Hypothalamus (tissue), 51 donors: ENCODE measurements around the gene KCNQ2.
"Not testable (repeated sequence)": the region's sequence is repeated elsewhere in the genome, so short reads cannot be mapped to it uniquely, and the experiment has no call there.

Experiments used
- DNase-seq, 51 donors: peaks; one replicate each; lab custom pipeline; 2025; lab: John Stamatoyannopoulos, UW

KCNQ2 gene

DNA sequence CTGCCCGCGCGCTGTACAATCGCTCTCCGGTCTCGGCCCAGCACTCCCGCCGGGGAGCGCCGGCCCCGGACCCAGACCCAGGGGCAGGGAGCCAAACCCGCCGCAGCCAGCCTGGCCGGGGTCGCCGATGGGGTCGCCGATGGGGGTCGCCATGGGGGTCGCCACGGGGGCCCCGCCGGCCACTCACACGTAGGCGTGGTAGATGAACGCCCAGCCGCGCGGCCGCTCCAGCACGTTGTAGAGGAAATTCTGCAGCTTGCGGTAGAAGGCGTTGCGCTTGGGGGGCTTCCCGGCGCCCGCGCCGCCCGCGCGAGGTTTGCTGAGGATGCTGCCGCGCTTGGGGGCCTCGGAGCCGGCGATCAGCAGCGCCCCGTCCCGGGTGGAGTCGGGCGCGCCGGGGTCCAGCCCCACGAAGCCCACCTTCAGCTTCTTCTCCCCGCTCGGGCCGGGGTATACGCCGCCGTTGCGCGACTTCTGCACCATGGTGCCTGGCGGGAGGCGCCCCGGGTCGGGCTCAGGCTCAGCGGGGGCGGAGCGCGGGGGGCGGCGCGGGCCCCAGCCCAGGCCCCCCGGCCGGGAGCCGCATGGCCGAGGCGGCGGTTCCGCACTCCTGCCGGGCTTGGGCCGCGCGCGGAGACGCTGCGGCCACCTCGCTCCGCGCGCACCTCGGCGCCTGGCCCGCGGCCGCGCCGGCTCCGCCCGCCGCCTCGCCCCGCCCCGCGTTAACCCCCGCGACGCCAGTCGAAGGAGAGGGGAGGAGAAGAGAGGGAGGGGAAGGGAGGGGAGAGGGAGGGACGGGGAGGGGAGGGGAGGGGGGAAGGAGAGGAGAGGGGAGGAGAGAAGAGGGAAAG, at the start of gene KCNQ2:
TSS of gene KCNQ2 (minus strand) at position 675 of the 851 bp plus-strand sequence. CDS start at position 483, 192 bp downstream.
- DNase-seq = peak in 5 of 51 donors; percentile 17 to 36 (median 29)

DNA sequence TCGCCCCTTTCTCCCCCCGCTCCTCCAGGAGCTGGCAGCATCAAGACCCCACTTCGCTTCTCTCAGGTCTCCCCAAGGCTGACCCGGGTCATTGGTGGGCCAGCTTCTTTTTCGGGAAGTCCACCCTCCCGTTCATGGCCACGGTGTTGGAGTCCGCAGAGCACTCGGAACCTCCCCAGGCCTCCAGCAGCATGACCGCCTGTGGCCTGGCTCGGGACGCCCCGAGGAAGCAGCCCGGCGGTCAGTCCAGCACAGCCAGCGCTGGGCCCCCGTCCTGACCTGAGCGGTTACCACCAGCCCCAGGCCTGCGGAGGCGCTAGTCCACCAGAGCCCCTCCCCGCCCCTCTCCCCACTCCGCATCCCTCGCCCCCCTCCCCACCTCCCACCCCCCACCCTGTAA, 49.1 kb upstream of the KCNQ2 start:
- no peak for DNase-seq

DNA sequence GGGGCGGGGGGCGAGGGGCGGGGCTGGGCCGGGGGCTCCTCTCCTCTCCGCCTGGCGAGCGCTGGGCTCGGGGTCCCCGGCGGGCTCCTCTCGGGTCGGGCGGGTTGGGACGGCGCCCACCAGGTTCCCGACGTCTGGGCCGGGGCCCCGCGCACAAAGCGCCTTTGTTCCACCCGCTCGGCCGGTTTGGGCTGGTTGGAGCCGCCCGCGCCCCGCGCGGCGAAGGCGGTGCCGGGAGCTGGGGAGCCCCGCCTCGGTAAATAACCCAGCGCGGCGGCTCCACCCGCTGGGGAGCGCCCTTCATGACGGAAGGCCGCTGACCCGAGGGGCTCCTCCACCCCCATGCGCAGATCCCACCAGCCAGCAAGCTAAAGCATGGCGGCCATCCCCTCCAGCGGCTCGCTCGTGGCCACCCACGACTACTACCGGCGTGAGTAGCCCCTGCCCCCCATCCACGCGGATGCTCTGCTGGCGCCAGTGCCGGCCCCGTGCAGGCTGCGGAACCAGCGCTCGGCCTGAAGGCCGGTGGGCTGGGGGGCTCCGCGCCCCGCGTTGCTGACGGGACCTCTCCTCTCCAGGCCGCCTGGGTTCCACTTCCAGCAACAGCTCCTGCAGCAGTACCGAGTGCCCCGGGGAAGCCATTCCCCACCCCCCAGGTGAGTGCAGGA, 48.6 kb upstream of the KCNQ2 start:
- DNase-seq = peak in 47 of 51 donors; percentile 20 to 86 (median 62)

DNA sequence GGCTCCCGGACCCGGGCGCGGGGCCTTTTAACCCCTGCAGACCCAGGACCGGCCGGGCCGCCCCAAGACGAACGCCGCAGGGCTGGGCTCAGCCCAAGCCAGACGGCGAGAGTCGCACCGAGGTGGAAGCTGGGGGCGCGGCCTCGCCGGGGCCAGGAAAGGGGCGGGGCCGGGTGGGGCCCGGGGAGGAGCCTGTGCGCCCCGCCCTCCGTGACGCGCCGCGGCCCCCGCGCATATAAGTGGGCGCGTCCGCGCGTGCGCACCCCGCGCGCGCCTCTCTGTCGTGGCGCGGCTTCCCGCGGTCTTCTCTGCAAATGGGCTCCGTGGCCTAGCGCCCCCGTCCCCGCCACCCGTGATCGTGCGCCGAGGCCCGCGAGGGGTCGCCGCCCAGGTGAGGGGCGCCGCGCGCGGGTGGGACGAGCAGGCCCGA, 48.1 kb upstream of the KCNQ2 start, which contains the start of gene PPDPF:
TSS of gene PPDPF (plus strand) at position 262 of the 430 bp plus-strand sequence. CDS start 544 bp downstream, outside the sequence.
- peak in 48 of 51 donors; percentile 39 to 90 (median 70) for DNase-seq

- DNase-seq = peak in 21 of 51 donors; percentile 38 to 90 (median 64)
Observed at GRCh38 chr20:63519668-63520503, 47.4 kb upstream of the KCNQ2 start.

GRCh38 chr20:63518946-63519667, 46.7 kb upstream of the KCNQ2 start:
- DNase-seq = no peak

- DNase-seq = no peak
Observed at GRCh38 chr20:63518351-63518861, 46.0 kb upstream of the KCNQ2 start.

DNA sequence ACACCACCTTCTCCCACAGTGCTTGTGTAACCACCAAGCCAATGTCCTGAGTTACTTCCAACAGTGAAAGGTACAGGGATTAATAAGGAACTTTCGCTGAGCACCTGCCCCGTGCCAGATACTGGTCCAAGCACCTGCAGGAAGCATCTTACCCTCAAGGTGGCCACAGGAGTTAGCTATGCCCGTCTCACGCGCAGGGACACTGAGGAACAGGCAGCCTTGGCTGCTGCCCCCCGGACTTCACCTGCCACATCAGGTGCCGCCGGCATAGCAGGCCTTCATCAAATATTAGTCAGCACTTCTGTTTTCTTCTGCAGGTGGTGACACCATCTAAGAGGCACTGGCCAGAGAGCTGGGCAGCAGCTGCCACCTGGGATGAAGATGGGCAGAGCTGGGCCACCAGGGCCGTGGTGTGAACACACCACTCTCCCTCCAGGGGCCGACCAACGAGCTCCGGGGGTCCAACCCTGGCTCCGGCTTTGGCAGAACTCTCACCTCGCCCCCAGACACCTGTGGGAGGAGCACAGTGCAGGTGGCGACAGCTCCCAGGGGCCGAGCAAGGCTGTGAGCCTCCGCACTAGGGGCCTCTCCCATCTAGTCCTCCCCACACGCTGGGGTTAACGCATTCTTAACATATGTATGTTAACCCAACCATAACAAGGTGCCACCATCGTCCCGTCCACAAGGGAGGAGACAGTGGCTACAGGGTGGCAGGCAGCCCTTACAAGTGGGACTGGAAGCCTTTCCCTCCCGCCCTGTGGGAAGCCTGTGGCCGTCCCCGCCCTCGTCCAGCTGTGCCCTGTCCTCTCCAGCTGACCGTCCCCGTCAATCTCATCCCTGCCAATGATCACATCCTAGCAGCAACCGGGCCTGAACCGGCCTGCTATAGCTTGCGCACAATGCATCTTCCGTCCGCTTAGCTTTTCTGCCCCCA, 45.2 kb upstream of the KCNQ2 start:
- no peak for DNase-seq

GRCh38 chr20:63514520-63514919, 42.1 kb upstream of the KCNQ2 start:
- not testable (repeated sequence) for DNase-seq

- no peak for DNase-seq
Observed at GRCh38 chr20:63513207-63513606, 40.8 kb upstream of the KCNQ2 start.

DNA sequence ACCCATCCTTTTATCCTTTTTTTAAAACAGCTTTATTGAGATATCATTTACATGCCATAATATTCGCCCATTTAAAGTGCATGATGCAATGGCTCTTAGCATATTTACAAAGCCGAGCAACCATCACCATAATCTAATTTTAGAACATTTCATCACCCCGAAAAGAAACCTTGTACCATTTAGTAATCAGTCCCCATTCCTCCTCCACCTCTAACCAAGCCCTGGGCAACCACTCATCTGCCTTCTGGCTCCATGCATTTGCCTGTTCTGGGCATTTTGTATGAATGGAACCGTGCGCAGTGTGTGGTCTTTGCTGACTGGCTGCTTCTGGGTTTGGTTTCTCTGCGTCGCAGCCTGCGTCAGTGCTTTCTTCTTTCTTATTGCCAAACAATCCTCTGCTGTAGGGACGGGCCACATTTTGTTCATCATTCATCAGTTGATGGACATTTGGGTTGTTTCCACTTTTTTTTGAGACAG, 36.7 kb upstream of the KCNQ2 start:
- no peak for DNase-seq

GRCh38 chr20:63508072-63508768, 35.8 kb upstream of the KCNQ2 start:
- DNase-seq = no peak

DNA sequence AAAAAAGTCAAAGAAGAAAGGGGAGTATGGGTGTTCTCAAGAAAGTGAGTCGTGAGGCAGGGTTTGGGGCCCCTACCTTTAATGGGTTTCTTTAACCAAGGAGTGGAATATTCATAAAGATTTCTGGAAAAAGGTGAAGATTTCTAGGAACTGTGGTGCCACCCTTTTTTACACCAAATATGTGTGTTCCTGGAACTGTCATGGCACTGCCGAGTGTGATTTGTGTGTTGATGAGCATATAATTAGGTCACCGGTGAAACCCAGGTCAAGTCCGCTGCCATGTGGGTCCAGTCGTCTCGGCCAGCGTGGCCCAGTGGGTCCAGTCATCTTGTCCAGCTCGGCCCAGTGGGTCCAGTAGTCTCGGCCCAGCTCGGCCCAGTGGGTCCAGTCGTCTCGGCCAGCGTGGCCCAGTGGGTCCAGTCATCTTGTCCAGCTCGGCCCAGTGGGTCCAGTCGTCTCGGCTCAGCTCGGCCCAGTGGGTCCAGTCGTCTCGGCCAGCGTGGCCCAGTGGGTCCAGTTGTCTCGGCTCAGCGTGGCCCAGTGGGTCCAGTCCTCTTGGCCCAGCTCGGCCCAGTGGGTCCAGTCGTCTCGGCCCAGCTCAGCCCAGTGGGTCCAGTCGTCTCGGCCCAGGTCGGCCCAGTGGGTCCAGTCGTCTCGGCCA, 34.8 kb upstream of the KCNQ2 start:
- DNase-seq = no peak

DNA sequence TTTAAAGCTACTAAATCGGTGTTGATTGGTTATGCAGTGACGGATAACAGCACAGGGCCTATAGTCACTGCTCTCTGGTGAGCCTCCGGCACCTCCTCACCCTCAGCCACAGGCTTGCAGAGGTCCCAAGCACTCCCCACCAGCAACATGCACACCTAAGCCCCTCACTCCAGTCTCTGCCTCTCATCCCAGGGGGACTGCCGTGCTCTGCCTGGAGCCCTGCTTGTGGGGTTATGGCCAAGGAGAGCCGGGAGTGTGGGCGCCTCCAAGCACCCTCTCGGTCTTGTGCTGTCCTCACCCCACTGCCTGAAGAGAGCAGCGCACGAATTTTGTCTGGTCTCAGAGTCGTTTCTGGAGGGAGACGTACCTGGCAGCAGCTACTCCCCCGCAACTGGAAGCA, 33.3 kb upstream of the KCNQ2 start:
- no peak for DNase-seq

GRCh38 chr20:63505281-63505680, 32.8 kb upstream of the KCNQ2 start:
- no peak for DNase-seq

DNA sequence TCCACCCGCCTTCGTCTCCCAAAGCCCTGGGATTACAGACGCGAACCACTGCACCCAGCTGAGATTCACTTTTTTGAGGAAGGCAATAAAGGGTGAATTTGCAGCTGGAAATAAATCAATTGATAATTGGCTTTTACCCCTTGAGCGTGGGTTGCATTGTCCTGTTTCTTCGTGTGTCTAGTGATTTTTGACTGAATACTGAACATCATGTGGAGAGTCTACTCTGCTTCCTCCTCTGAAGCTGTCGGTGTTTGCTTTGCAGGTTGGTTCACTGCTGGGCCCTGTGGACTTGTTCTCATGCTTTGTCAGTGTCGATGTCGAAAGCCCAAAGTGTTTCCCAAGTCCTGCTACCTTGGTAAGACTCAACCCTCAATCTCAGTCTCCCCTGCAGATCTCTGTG, 32.2 kb upstream of the KCNQ2 start:
- DNase-seq = no peak

- DNase-seq = no peak
Observed at GRCh38 chr20:63503524-63503923, 31.1 kb upstream of the KCNQ2 start.
